ENCODE results near the gene LINGO1. TPM values are rescaled to one million over a fixed set of nuclear protein-coding genes. Genes with fewer than 3 reads are reported as not detected.

LINGO1 gene
- total and polyA plus RNA-seq, 12 donors = 0.21 to 2.7 (median 0.96) TPM; not detected in 2

DNA sequence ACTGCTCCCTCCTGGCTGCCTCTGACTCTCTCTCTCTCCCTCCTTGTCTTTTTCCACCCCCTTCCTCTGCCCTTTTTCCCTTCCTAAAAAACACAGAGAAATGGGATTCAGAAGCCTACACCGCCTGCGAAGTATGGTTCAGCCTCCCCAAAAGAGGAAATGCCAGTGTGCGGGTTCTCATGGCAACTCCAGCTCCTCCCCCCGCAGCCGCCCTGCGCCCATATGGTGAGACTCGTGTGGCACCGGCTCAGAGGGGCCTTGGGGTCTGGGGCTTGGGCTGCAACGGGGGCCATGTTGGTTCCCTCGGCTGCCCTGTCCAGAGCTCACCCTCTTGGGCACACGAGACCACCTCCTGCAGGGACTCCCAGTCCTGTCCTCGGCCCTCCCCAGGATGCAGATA, 23.6 kb upstream of the LINGO1 start:
- no peaks in the 10 kb centered on the region for H3K4me1 ChIP-seq (replicated peaks in 1 of 2)
- H3K27me3 ChIP-seq = no peaks in the 10 kb centered on the region
- DNase-seq = no peak
- H3K36me3 ChIP-seq (replicated peaks in 1 of 2) = no peaks in the 10 kb centered on the region
- peaks cover 0 to 5% (median 0%) of the 10 kb centered on the region in 3 donors for H3K9me3 ChIP-seq (replicated peaks in 1 of 3)
- TF ChIP-seq POLR2A (IDR thresholded peaks at IDR 0.05) = no peak
- TF ChIP-seq, protein P1, sequence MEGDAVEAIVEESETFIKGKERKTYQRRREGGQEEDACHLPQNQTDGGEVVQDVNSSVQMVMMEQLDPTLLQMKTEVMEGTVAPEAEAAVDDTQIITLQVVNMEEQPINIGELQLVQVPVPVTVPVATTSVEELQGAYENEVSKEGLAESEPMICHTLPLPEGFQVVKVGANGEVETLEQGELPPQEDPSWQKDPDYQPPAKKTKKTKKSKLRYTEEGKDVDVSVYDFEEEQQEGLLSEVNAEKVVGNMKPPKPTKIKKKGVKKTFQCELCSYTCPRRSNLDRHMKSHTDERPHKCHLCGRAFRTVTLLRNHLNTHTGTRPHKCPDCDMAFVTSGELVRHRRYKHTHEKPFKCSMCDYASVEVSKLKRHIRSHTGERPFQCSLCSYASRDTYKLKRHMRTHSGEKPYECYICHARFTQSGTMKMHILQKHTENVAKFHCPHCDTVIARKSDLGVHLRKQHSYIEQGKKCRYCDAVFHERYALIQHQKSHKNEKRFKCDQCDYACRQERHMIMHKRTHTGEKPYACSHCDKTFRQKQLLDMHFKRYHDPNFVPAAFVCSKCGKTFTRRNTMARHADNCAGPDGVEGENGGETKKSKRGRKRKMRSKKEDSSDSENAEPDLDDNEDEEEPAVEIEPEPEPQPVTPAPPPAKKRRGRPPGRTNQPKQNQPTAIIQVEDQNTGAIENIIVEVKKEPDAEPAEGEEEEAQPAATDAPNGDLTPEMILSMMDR (IDR thresholded peaks at IDR 0.05) = no peak
- H3K4me3 ChIP-seq = no peak overlapping the region
- WGBS, 4 donors = 55 to 70% (median 63%) methylated on average over 10 to 12 of the region's 12 CpGs
- intact Hi-C loops (cut with DNase I) = loop anchor here in 1 of 2 donors (5.0 kb wide), 1 partner anchor 166 kb away; no protein-coding TSS in a partner anchor
- H3K27ac ChIP-seq = no peak overlapping the region

DNA sequence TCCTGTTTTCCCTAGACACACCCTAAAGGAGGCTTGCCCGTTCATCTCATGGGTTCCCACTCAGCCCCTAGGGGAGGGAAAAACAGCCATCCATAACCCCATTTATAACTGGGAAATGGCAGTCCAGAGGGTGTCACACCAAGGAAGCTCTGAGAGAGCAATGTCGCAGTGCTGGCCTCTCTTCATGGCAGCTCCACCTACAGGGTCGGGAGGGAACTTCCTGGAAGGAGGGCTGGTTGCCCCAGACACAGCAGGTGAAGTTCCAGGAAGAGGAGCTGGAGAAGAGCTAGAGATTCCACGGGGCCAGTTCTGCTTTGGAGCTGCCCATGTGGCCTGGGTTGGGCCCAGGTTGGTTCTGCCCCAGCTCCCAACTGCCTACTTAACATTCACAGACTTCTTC, 22.3 kb upstream of the LINGO1 start:
- TF ChIP-seq POLR2A (IDR thresholded peaks at IDR 0.05) = no peak
- TF ChIP-seq, protein P1 (IDR thresholded peaks at IDR 0.05) = peak in 2 of 6 experiments; percentile 4 to 6
- H3K27me3 ChIP-seq = no peaks in the 10 kb centered on the region
- intact Hi-C loops (cut with DNase I) = loop anchor here in 1 of 2 donors (5.0 kb wide), 1 partner anchor 167 kb away; no protein-coding TSS in a partner anchor

DNA sequence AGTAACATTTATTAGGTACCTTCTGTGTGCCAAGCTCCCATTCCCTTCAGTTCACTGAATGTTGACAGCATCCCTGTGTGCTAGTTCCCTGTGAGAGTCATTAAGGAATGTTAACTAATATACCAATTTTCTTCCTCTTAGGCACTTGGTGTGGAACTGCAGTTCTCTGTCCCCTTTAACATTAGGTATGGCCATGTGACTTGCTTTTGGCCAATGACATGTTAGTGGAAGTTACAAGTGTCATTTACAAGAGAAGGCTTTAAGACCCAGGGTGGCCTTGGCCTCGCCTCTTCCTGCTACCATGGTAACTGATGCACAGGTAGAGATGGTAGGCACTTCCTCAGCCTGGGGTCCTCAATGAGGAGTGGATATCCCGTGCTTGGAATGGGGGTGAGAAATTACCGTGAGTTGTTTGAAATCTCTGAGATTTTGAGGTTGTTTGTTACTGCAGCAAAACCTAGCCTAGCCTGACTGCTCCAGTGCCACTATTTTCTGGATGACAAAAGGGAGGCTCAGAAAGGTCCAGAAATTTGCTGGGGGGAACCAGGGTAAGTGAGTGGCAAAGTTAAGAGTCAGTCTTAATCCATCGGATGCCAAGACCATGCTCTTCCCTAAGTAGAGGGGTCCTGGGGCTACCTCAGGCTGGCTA, 21.2 kb upstream of the LINGO1 start:
- no peak for TF ChIP-seq POLR2A (IDR thresholded peaks at IDR 0.05)
- TF ChIP-seq, protein P1 (IDR thresholded peaks at IDR 0.05) = no peak
- no peaks in the 10 kb centered on the region for H3K36me3 ChIP-seq (replicated peaks in 1 of 2)
- no peak overlapping the region for H3K27ac ChIP-seq
- H3K27me3 ChIP-seq = no peaks in the 10 kb centered on the region
- no peaks in the 10 kb centered on the region for H3K4me1 ChIP-seq (replicated peaks in 1 of 2)
- intact Hi-C loops (cut with DNase I) = no loop called here
- DNase-seq = no peak
- H3K9me3 ChIP-seq (replicated peaks in 1 of 3) = peaks cover 0 to 5% (median 0%) of the 10 kb centered on the region in 3 donors
- WGBS, 4 donors = 80 to 87% (median 87%) methylated on average over 4 of the region's 4 CpGs
- H3K4me3 ChIP-seq = no peak overlapping the region

More for the DNA sequence above, 22.3 kb upstream of the LINGO1 start:
- Histone ChIP-seq H3K9me3 (replicated peaks in 1 of 3) (peaks cover 0 to 5% (median 0%) of the 10 kb centered on the region in 3 donors), H3K4me1 (replicated peaks in 1 of 2) (no peaks in the 10 kb centered on the region), H3K27ac (no peak overlapping the region), H3K36me3 (replicated peaks in 1 of 2) (no peaks in the 10 kb centered on the region), H3K4me3 (no peak overlapping the region)
- DNase-seq = no peak
- 22 to 41% (median 30%) methylated on average over 3 to 4 of the region's 4 CpGs for WGBS, 4 donors

DNA sequence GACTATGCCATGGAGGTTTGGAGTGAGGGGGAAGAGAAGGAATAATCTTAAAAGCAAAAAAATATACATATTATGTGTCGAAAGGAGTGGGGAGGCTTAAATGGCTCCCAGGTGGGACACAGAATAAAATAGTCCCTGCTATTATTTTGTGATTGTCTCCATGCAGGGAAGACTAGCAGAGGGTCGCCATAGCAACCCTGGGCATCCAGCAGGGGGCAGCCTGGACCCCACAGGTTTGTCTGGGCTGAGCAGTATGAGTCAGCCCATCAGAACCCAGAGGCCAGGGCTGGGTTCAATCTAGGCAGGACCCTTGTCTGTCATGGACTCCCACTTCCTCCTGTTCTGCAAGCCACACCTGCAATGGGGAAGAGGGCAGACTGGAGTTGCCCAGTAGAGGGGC, 17.6 kb upstream of the LINGO1 start:
- 54 to 64% (median 57%) methylated on average over 2 of the region's 2 CpGs for WGBS, 4 donors

More for the DNA sequence above, 17.6 kb upstream of the LINGO1 start:
- no peak for TF ChIP-seq POLR2A (IDR thresholded peaks at IDR 0.05)
- TF ChIP-seq, protein P1 (IDR thresholded peaks at IDR 0.05) = peak in 2 of 6 experiments; percentile 9 to 13
- peak in 1 of 7 donors; percentile 30 for DNase-seq
- H3K4me1 ChIP-seq (replicated peaks in 1 of 2) = no peaks in the 10 kb centered on the region
- intact Hi-C loops (cut with DNase I) = no loop called here
- H3K36me3 ChIP-seq (replicated peaks in 1 of 2) = no peaks in the 10 kb centered on the region
- no peaks in the 10 kb centered on the region for H3K27me3 ChIP-seq
- no peak overlapping the region for H3K4me3 ChIP-seq
- H3K27ac ChIP-seq = no peak overlapping the region
- H3K9me3 ChIP-seq (replicated peaks in 1 of 3) = peaks cover 0 to 5% (median 0%) of the 10 kb centered on the region in 3 donors

Measured in adrenal gland (tissue), 12 donors.